SJSA1 (cell line): ENCODE measurements around the gene HS1BP3. TPM values are rescaled to one million over a fixed set of nuclear protein-coding genes. Genes with fewer than 3 reads are reported as not detected.
A peak's percentile ranks its signal among the peaks of the same experiment; 100 is the strongest.

Experiments used
- DNase-seq, 2 experiments: peaks; one replicate each; pipeline ENCODE4 v3.0.0-alpha.2; 2015 to 2020; ENCODE audit warnings: low spot score in 2 of 2, low read depth in 1 of 2
- H3K27ac ChIP-seq: fragments of 250-450 bp; sonication (Bioruptor Pico); 2 replicates; pipeline ENCODE4 v1.5.1; 2020; ENCODE audit warnings: mild to moderate bottlenecking, moderate library complexity
- H3K27me3 ChIP-seq: fragments of 250-450 bp; sonication (Bioruptor Pico); replicated peaks from 2 replicates; pipeline ENCODE4 v1.5.1; 2020; ENCODE audit warnings: mild to moderate bottlenecking, moderate library complexity
- H3K36me3 ChIP-seq: fragments of 250-450 bp; sonication (Bioruptor Pico); 2 replicates; pipeline ENCODE4 v1.5.1; 2020; ENCODE audit warnings: mild to moderate bottlenecking
- H3K4me1 ChIP-seq: fragments of 250-450 bp; sonication (Bioruptor Pico); replicated peaks from 2 replicates; pipeline ENCODE4 v1.6.1; 2021; ENCODE audit warnings: mild to moderate bottlenecking
- H3K4me3 ChIP-seq: fragments of 250-450 bp; sonication (Bioruptor Pico); 2 replicates; pipeline ENCODE4 v1.5.1; 2020; ENCODE audit warnings: mild to moderate bottlenecking
- H3K9me3 ChIP-seq: fragments of 250-450 bp; sonication (Bioruptor Pico); replicated peaks from 2 replicates; pipeline ENCODE4 v1.5.1; 2020; ENCODE audit warnings: mild to moderate bottlenecking
- total RNA-seq: library from RNA; depleted of rRNA; stranded (reverse); fragments of >200 nt; shearing (Covaris generic); gene quantifications from 2 replicates; pipeline ENCODE4 v1.2.3, GENCODE V29; 2014

HS1BP3 gene
- total RNA-seq, 1 experiment from 2014 or later: 17.2 TPM

- H3K36me3 ChIP-seq: no peaks in the 10 kb centered on the region
- no peak for DNase-seq
- H3K27ac ChIP-seq: peak overlapping the region; percentile 89
- H3K4me1 ChIP-seq: peaks cover 75% of the 10 kb centered on the region
- no peaks in the 10 kb centered on the region for H3K9me3 ChIP-seq
- no peak overlapping the region for H3K4me3 ChIP-seq
- no peaks in the 10 kb centered on the region for H3K27me3 ChIP-seq
These were observed 68.2 kb downstream of the HS1BP3 start for GRCh38 chr2:20582600-20583221.

GRCh38 chr2:20580690-20581437 lies 70.0 kb downstream of the HS1BP3 start:
- H3K27me3 ChIP-seq: no peaks in the 10 kb centered on the region
- peak overlapping the region; percentile 99 for H3K27ac ChIP-seq
- no peaks in the 10 kb centered on the region for H3K36me3 ChIP-seq
- no peaks in the 10 kb centered on the region for H3K9me3 ChIP-seq
- DNase-seq: no peak
- no peak overlapping the region for H3K4me3 ChIP-seq
- peaks cover 81% of the 10 kb centered on the region for H3K4me1 ChIP-seq

GRCh38 chr2:20579866-20580265 lies 71.0 kb downstream of the HS1BP3 start:
- Histone ChIP-seq H3K36me3 (no peaks in the 10 kb centered on the region), H3K4me1 (peaks cover 76% of the 10 kb centered on the region), H3K4me3 (no peak overlapping the region), H3K9me3 (no peaks in the 10 kb centered on the region), H3K27ac (peak overlapping the region; percentile 99), H3K27me3 (no peaks in the 10 kb centered on the region)
- DNase-seq: no peak

GRCh38 chr2:20578895-20579825 lies 71.7 kb downstream of the HS1BP3 start:
- Histone ChIP-seq H3K9me3 (no peaks in the 10 kb centered on the region), H3K4me3 (no peak overlapping the region), H3K36me3 (no peaks in the 10 kb centered on the region), H3K4me1 (peaks cover 76% of the 10 kb centered on the region), H3K27me3 (no peaks in the 10 kb centered on the region), H3K27ac (peak overlapping the region; percentile 99)
- peak; percentile 97 to 98 for DNase-seq

GRCh38 chr2:20578266-20578894 lies 72.5 kb downstream of the HS1BP3 start:
- peak in 1 of 2 experiments; percentile 14 for DNase-seq
- Histone ChIP-seq H3K36me3 (no peaks in the 10 kb centered on the region), H3K27ac (peak overlapping the region; percentile 99), H3K27me3 (no peaks in the 10 kb centered on the region), H3K9me3 (no peaks in the 10 kb centered on the region), H3K4me3 (no peak overlapping the region), H3K4me1 (peaks cover 76% of the 10 kb centered on the region)

GRCh38 chr2:20577495-20578235 lies 73.2 kb downstream of the HS1BP3 start:
- H3K4me3 ChIP-seq: no peak overlapping the region
- peaks cover 70% of the 10 kb centered on the region for H3K4me1 ChIP-seq
- DNase-seq: peak; percentile 33 to 69
- H3K9me3 ChIP-seq: no peaks in the 10 kb centered on the region
- H3K36me3 ChIP-seq: no peaks in the 10 kb centered on the region
- H3K27me3 ChIP-seq: no peaks in the 10 kb centered on the region
- H3K27ac ChIP-seq: peak overlapping the region; percentile 99

- DNase-seq: no peak
- peaks cover 68% of the 10 kb centered on the region for H3K4me1 ChIP-seq
These were observed 74.2 kb downstream of the HS1BP3 start for GRCh38 chr2:20576598-20577115.

GRCh38 chr2:20575935-20576597 lies 74.8 kb downstream of the HS1BP3 start:
- Histone ChIP-seq H3K9me3 (no peaks in the 10 kb centered on the region), H3K4me1 (peaks cover 68% of the 10 kb centered on the region), H3K4me3 (no peak overlapping the region)

More at GRCh38 chr2:20576598-20577115, 74.2 kb downstream of the HS1BP3 start:
- H3K4me3 ChIP-seq: no peak overlapping the region
- no peaks in the 10 kb centered on the region for H3K36me3 ChIP-seq
- no peaks in the 10 kb centered on the region for H3K9me3 ChIP-seq
- no peaks in the 10 kb centered on the region for H3K27me3 ChIP-seq
- 0 out of 2 replicates have a peak overlapping the region, but pooled peaks have one; percentile 1 for H3K27ac ChIP-seq

GRCh38 chr2:20575414-20575813 lies 75.5 kb downstream of the HS1BP3 start:
- no peak for DNase-seq
- no peak overlapping the region for H3K27ac ChIP-seq
- H3K27me3 ChIP-seq: no peaks in the 10 kb centered on the region
- no peak overlapping the region for H3K4me3 ChIP-seq
- no peaks in the 10 kb centered on the region for H3K9me3 ChIP-seq
- peaks cover 62% of the 10 kb centered on the region for H3K4me1 ChIP-seq
- no peaks in the 10 kb centered on the region for H3K36me3 ChIP-seq

More at GRCh38 chr2:20575935-20576597, 74.8 kb downstream of the HS1BP3 start:
- Histone ChIP-seq H3K36me3 (no peaks in the 10 kb centered on the region), H3K27ac (no peak overlapping the region), H3K27me3 (no peaks in the 10 kb centered on the region)
- no peak for DNase-seq

GRCh38 chr2:20574930-20575329 lies 76.0 kb downstream of the HS1BP3 start:
- Histone ChIP-seq H3K4me3 (no peak overlapping the region), H3K4me1 (peaks cover 57% of the 10 kb centered on the region), H3K9me3 (no peaks in the 10 kb centered on the region), H3K27ac (no peak overlapping the region), H3K36me3 (no peaks in the 10 kb centered on the region), H3K27me3 (no peaks in the 10 kb centered on the region)
- DNase-seq: no peak

- no peaks in the 10 kb centered on the region for H3K27me3 ChIP-seq
- no peak for DNase-seq
- peaks cover 56% of the 10 kb centered on the region for H3K4me1 ChIP-seq
- no peak overlapping the region for H3K27ac ChIP-seq
- no peaks in the 10 kb centered on the region for H3K36me3 ChIP-seq
- no peak overlapping the region for H3K4me3 ChIP-seq
- H3K9me3 ChIP-seq: no peaks in the 10 kb centered on the region
These were observed 76.4 kb downstream of the HS1BP3 start for GRCh38 chr2:20574423-20574911.
